Body of pancreas (tissue), 4 donors: ENCODE measurements around the gene NR1H3.

Source experiments
- CTCF ChIP-seq, 7 experiments: fragments of 450-650 bp in 4 of 7; fragments of 200-600 bp in 3 of 7; sonication (generic) in 3 of 7; IDR thresholded peaks; one replicate each; pipeline ENCODE4 v1.5.1; 2016 to 2019; ENCODE audit warnings: antibody characterized with exemption in 7 of 7
- POLR2A ChIP-seq, 3 donors: fragments of 450-650 bp; IDR thresholded peaks; one replicate each; pipeline ENCODE4 v1.6.1; 2016; ENCODE audit warnings: antibody characterized with exemption in 3 of 3, mild to moderate bottlenecking in 2 of 3

- TF ChIP-seq CTCF (IDR thresholded peaks at IDR 0.05), result no peak
- no peak for TF ChIP-seq POLR2A (IDR thresholded peaks at IDR 0.05)
Measured at GRCh38 chr11:47247502-47247901, 10.3 kb upstream of the NR1H3 start.
